GM19035 (cell line): ENCODE data around the gene AMBRA1.

Source experiments
- ATAC-seq: cut with Tn5 transposase; IDR thresholded peaks from one replicate; pipeline ENCODE4 v1.9.1; 2021; ENCODE audit not compliant: unreplicated experiment

The AMBRA1 gene

DNA sequence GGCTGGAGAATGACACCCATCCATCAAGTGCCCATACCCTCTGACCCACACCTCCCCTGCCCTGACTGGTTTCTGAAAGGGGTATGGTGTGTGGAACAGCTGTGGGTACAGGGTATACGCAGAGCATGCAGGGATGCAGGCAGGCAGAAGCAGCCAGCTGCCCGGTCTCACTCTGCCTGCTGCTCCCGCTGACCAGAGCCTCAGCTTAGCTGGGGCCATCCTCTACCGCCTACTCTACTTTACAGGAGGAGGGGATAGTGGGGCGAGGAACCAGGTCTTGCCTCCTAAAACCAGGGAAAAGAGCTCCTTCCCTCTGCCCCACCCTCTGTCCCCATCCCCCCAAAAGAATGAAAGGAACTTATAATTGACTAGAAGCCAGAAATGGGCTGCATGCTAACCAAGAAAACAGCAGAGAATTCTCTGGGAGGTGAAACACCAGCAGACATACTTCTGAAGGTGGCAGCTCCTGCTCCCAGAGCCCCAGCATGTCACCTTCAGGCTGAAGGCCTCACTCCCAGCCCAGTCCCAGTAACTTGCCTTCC is 189.3 kb downstream of the AMBRA1 start:
- no peak for ATAC-seq

- no peak for ATAC-seq
These were observed 190.6 kb downstream of the AMBRA1 start for GRCh38 chr11:46402957-46403902.

GRCh38 chr11:46397526-46397925 is 196.3 kb downstream of the AMBRA1 start:
- ATAC-seq = no peak

GRCh38 chr11:46393759-46394158 is 200.1 kb downstream of the AMBRA1 start:
- ATAC-seq = no peak

GRCh38 chr11:46393231-46393616 is 200.6 kb downstream of the AMBRA1 start:
- ATAC-seq = no peak

DNA sequence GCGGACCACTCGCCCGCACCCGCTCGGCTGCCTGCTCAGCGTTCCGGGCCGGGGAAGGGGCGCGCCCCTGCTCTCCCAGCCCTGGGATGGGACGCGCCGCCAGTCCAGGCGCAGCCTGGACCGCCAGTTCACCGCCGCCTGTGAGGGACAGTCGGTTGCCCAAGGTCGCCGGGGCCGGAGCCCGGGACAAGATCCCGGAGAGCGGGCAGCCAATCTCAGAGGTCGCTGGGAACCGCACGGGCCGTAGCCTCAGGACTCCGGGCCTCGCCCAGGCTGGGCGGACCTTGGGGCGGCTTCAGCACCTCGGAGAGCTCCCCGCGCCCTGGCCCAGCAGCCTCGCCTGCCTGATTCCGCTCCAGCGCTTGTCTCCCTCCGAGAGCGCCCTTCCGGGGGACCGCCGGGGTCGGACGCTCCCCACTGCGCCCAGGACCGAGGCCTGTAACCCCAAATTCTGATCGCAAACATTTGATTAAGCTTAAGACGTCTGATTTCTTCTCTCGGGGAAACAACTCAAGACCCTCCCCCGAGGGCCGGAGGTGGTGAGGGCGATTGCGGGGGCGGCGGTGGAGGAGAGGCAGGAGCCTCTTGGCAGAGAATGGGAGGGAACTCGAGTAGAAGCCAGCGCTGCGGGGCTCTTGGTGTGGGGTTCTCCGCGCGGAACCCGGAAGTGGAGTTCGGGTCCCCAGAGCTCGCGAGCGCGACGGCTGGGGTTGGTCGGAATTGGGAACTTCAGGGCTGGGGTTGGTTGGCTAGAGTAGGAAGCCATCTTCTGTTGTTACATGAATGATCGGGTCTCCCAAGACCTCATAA is 201.2 kb downstream of the AMBRA1 start:
- ATAC-seq = peak; percentile 69

- no peak for ATAC-seq
These were observed 202.0 kb downstream of the AMBRA1 start, which contains the start of gene CHRM4 for GRCh38 chr11:46391578-46392420. Gene CHRM4, minus strand, starts transcription at chr11:46391776. Its CDS starts 5,219 bp downstream, at chr11:46386557.

DNA sequence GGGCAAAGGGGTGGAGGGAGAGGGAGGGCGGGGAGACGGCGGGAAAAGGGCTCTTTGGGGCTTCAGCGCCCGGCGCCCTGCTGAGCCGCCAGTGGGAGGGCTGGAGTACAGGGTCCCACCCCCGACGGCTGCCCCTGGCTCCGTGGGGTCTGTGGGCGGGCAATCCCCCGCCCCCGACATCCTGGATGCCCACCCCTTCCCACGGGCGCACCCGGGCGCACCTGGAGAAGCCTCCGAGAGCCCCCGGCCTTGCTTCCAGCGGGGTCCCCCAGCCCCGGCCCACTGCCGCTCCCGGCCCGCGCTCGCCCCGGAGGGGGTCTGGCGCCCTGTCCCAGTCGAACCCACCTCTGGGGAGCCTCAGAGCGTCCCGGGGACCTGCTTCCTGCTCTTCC is 202.6 kb downstream of the AMBRA1 start:
- no peak for ATAC-seq

- ATAC-seq = no peak
These were observed 203.3 kb downstream of the AMBRA1 start for GRCh38 chr11:46390331-46391171.

DNA sequence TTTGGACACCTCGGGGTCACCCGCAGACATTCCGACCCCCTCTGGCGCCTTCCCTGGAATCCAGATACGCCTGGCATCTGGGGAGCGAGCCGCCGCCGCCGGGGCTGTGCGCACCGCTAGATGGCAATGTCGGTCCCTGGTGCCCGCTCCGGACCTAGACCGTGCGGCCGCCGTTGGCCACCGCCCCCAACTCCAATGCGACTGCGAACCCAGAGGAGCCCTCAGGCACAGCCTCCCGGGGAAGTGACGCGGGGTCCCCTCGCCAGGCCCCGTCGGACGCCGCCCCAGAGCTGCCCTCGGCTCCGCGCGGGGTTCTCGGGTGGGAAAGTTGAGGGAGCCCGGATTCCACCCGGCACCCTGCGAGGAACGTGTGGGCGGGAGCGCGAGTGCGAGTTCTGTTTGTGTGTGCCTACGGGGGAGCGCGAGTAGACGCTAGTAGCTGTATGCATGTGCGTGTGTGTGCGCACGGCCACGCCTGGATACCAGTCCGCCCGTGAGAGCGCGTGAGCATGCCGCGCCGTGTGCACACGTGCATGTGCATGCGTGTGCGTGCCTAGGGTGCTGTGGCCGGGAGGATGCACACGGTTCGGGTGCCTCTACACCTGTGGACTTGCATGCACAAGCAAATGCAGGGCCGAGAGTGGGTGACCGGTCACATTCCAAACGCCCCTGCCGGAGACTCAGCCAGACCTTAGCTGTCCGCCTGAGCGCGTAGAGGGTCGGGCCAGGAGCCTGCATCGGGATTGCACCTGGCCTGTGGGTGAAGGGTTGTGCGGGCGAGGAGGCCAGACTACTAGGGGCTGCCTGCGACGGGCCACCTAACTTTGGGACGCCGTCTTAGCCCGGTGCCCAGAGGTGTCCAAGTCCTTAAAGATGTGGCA is 204.1 kb downstream of the AMBRA1 start:
- ATAC-seq = peak; percentile 57

GRCh38 chr11:46388619-46389449 is 205.0 kb downstream of the AMBRA1 start:
- ATAC-seq = no peak

GRCh38 chr11:46387919-46388618 is 205.8 kb downstream of the AMBRA1 start:
- no peak for ATAC-seq

- no peak for ATAC-seq
These were observed 206.4 kb downstream of the AMBRA1 start for GRCh38 chr11:46387456-46387855.

GRCh38 chr11:46386674-46387073 is 207.1 kb downstream of the AMBRA1 start:
- ATAC-seq = no peak

DNA sequence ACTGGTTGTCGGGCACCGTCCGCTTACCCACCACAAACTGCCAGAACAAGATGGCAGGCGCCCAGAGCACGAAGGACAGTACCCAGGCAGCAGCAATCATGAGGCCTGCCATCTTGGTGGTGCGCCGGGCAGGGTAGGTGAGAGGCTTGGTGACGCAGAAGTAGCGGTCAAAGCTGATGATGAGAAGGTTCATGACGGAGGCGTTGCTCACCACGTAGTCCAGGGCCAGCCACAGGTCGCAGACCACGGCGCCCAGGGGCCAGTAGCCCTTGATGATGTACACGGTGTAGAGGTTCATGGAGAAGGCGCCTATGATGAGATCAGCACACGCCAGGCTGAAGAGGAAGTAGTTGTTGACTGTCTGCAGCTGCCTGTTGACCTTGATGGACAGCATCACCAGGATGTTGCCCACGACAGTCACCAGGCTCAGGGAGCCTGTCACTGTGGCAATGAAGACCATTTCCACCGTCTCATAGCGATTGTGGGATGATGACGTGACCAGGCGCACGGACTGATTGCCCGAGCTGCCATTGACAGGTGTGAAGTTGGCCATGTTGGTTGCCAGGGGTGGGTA is 207.7 kb downstream of the AMBRA1 start:
- no peak for ATAC-seq

- no peak for ATAC-seq
These were observed 208.4 kb downstream of the AMBRA1 start for GRCh38 chr11:46385169-46386004.
